Pancreas (tissue), 10 donors: ENCODE measurements around the gene PLB1. TPM values are rescaled to one million over a fixed set of nuclear protein-coding genes. Genes with fewer than 3 reads are reported as not detected.

ENCODE experiments used
- ATAC-seq, 4 donors: fragments of 200-7000 bp; cut with Tn5 transposase; one replicate each; pipeline versions ENCODE4 v1.8.0 to v1.9.1; 2020; ENCODE audit warnings: mild to moderate bottlenecking in 4 of 4, moderate library complexity in 4 of 4
- DNase-seq, 6 donors: peaks; one replicate each; pipeline ENCODE4 v3.0.0-alpha.2; 2020
- FAIRE-seq: peaks from 2 replicates; lab custom pipeline; 2012; peaks lifted over from hg19 to GRCh38; lab: Jason Lieb, UNC
- H3K27ac ChIP-seq, 4 donors: fragments of 200-600 bp; sonication (generic); 1 replicate in 3 of 4; 2 replicates in 1 of 4; pipeline versions ENCODE4 v1.5.0 to v1.8.0; 2020
- H3K27me3 ChIP-seq, 4 donors: fragments of 200-600 bp; one replicate each; pipeline ENCODE4 v1.8.0; 2021
- H3K36me3 ChIP-seq, 3 donors: fragments of 200-600 bp; sonication (generic) in 1 of 3; one replicate each; pipeline versions ENCODE4 v1.5.0 to v1.8.0; 2020 to 2021
- H3K4me1 ChIP-seq, 3 donors: fragments of 200-600 bp; one replicate each; pipeline ENCODE4 v1.8.0; 2021
- H3K4me3 ChIP-seq, 4 donors: fragments of 200-600 bp; sonication (generic) in 2 of 4; one replicate each; pipeline versions ENCODE4 v1.5.0 to v1.8.0; 2020 to 2021
- H3K9me3 ChIP-seq, 4 donors: fragments of 200-600 bp; one replicate each; pipeline ENCODE4 v1.8.0; 2021
- WGBS, 2 donors: extraction: QIAGEN DNeasy Blood & Tissue Kit; methylation state at CpG; one replicate each; pipeline ENCODE4 v1.1.7; 2013; 5-methylcytosine and 5-hydroxymethylcytosine counted together
- intact Hi-C, 3 donors: fragments of 100-400 bp; cut with DNase I; formaldehyde crosslinking; loops; one replicate each; pipeline versions ENCODE4 v1.11.1 to v1.14.2; 2022
- polyA plus RNA-seq, 2 donors: library from polyadenylated mRNA; stranded (reverse); fragments of 200-250 nt; gene quantifications; one replicate each; pipeline ENCODE4 v1.2.3, GENCODE V29; 2013
- total RNA-seq, 6 donors: library from RNA; stranded (reverse); fragmentation: NEBNext Ultra II Directional in 4 of 6; extraction: Animal tissue kit (Norgen Biotek cat#: 25700) in 4 of 6; gene quantifications; one replicate each; pipeline versions ENCODE4 v1.2.1 to v1.2.4, GENCODE V29; 2021 to 2023
- TF ChIP-seq, protein P1 (sequence below), 4 donors: fragments of 200-600 bp; sonication (generic) in 3 of 4; IDR thresholded peaks; one replicate each; pipeline versions ENCODE4 v1.5.0 to v1.8.0; 2021; ENCODE audit warnings: antibody characterized with exemption in 4 of 4
- donor health status: healthy with polysubstance abuse.
- donor health status: DM: no; HTN: no; CAD: no; lungs with moderate emphysema.
- donor health status: DM: no; HTN: no; CAD: no.
- donor health status: control.
- donor health status: control.
- donor health status: Bipolar disorder and iron deficiency.
- donor health status: DM: yes; HTN: yes; CAD: no.
- donor health status: DM: no; HTN: no; CAD: no.
- donor health status: DM: no; HTN: no; CAD: no.
- donor health status: DM: yes; HTN: yes; CAD: no.

Gene PLB1
- total and polyA plus RNA-seq, 8 donors, result 0.16 to 2.4 (median 0.93) TPM

DNA sequence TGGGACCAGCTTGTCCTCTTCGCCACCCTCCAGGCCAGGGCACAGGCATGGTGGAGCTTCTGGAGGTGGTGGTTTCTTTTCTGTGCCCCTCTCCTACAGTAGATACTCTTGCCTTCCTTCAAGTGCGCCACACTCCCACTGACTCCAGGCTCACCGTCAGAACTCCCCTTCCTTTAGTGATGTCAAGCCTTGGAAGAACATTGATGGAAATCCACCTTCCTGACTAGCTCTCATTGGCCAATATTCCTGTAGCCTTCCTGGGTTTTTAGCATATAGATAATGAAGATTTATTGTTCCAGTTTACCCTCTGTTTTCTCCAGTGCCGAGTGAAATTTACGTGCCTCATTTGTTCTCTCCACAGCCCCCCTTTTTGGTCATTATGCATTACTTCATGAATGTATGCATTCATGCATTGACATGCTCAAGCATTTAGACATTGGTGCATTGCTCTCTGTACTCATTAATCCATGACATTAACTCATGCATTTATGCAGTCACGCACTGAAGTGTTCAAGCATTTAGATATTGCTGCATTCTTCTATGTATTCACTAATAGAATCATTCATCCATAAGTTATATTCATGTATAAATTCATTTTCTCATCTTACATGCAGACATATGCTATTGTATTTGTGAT lies 37.3 kb downstream of the PLB1 start:
- FAIRE-seq (no peak), ATAC-seq (no peak), DNase-seq (no peak)
- TF ChIP-seq, protein P1, sequence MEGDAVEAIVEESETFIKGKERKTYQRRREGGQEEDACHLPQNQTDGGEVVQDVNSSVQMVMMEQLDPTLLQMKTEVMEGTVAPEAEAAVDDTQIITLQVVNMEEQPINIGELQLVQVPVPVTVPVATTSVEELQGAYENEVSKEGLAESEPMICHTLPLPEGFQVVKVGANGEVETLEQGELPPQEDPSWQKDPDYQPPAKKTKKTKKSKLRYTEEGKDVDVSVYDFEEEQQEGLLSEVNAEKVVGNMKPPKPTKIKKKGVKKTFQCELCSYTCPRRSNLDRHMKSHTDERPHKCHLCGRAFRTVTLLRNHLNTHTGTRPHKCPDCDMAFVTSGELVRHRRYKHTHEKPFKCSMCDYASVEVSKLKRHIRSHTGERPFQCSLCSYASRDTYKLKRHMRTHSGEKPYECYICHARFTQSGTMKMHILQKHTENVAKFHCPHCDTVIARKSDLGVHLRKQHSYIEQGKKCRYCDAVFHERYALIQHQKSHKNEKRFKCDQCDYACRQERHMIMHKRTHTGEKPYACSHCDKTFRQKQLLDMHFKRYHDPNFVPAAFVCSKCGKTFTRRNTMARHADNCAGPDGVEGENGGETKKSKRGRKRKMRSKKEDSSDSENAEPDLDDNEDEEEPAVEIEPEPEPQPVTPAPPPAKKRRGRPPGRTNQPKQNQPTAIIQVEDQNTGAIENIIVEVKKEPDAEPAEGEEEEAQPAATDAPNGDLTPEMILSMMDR (IDR thresholded peaks at IDR 0.05), result no peak
- Histone ChIP-seq H3K27me3 (no peaks in the 10 kb centered on the region), H3K4me1 (no peaks in the 10 kb centered on the region), H3K9me3 (no peaks in the 10 kb centered on the region), H3K27ac (no peak overlapping the region), H3K4me3 (no peak overlapping the region), H3K36me3 (no peaks in the 10 kb centered on the region)
- intact Hi-C loops, result no loop called here
- 84 to 85% methylated on average over 6 of the region's 6 CpGs for WGBS, 2 donors

DNA sequence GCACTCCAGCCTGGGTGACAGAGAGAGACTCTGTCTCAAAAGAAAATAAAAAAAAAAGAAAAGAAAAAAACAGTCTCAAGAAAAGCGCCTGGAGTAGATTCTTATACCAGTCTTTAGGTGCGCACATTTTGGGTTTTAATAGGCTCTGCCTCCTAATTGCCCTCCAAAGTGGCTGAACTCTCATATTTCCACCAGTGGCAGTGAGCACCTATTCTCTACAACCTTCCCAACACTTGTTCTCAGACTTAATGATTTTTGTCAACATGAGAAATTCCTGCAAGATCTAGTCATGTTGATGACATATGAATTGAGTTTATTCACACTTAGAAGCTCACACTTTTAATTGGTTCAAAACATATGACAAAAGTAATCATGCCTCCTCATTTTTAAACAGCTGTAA lies 39.0 kb downstream of the PLB1 start:
- no peak for ATAC-seq
- no peak overlapping the region for H3K27ac ChIP-seq
- intact Hi-C loops, result no loop called here
- FAIRE-seq, result no peak
- DNase-seq, result no peak
- H3K36me3 ChIP-seq, result no peaks in the 10 kb centered on the region
- H3K4me3 ChIP-seq, result no peak overlapping the region
- no peaks in the 10 kb centered on the region for H3K27me3 ChIP-seq
- 97% methylated on average over 2 of the region's 2 CpGs for WGBS, 2 donors
- H3K9me3 ChIP-seq, result no peaks in the 10 kb centered on the region
- TF ChIP-seq, protein P1 (IDR thresholded peaks at IDR 0.05), result no peak
- no peaks in the 10 kb centered on the region for H3K4me1 ChIP-seq

DNA sequence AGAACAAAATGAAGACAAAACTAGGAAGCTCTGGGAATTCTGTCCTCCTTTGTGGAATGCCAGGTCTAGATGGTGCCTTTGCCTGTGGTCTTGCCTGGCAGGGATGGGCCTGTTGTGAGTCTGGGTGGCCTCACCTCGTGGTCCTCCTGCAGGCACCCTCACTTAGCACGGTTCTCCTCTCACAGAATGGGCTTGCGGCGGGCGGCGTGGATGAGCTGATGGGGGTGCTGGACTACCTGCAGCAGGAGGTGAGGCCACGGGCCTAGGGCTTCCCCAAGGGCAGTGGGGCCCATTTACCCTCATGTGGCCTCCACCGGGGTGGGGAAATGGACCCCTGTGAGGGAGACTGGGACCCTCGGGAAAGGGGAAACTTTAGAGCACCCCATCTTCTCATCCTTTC lies 42.3 kb downstream of the PLB1 start:
- Histone ChIP-seq H3K36me3 (no peaks in the 10 kb centered on the region), H3K4me3 (no peak overlapping the region), H3K9me3 (no peaks in the 10 kb centered on the region), H3K27me3 (no peaks in the 10 kb centered on the region), H3K4me1 (no peaks in the 10 kb centered on the region), H3K27ac (no peak overlapping the region)
- TF ChIP-seq, protein P1 (IDR thresholded peaks at IDR 0.05), result no peak
- ATAC-seq (no peak), FAIRE-seq (no peak), DNase-seq (no peak)
- 93 to 94% methylated on average over 9 of the region's 9 CpGs for WGBS, 2 donors
- intact Hi-C loops, result no loop called here

DNA sequence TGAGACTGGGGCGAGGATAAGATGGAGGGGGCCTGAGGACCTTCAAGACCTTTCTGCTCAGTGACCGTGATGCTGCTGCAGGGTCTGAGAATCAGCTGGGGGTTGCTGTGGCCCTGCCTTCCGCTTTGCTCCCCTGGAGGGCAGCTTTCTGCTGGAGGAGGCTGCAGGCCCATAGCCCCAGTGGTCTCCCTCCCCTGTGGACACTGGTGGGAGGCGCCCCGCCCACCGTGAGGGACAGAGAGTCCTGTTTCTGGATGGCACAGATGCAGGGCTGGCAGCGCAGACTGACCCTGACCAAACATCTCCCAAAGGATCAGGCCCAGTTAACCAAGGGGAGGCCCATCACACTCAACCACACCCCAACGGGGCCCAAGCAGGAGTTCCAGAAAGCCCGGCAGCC lies 42.8 kb downstream of the PLB1 start:
- Histone ChIP-seq H3K4me1 (no peaks in the 10 kb centered on the region), H3K9me3 (no peaks in the 10 kb centered on the region), H3K4me3 (no peak overlapping the region), H3K27me3 (no peaks in the 10 kb centered on the region), H3K27ac (no peak overlapping the region), H3K36me3 (no peaks in the 10 kb centered on the region)
- ATAC-seq (no peak), DNase-seq (no peak), FAIRE-seq (no peak)
- 91 to 94% methylated on average over 9 of the region's 9 CpGs for WGBS, 2 donors
- intact Hi-C loops, result no loop called here
- TF ChIP-seq, protein P1 (IDR thresholded peaks at IDR 0.05), result no peak

DNA sequence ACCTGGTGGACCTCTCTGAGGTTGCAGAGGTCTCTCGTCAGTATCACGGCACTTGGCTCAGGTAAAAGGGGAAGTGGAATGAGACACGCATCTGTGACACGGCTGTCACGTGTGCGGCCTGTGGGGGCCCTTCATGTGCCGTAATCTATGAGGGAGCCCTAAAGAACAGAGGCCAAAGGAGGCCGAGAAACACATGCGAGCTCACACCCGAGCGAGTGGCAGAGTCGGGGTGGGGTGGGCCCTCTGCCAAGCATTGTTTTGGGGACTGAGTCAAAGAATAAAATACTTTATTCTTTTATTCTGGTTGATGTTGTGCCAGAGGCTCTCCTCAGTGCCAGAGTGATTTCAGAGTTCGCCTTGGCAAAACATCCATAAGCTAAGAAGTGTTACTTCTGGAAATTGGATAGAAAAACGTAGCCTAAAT lies 43.3 kb downstream of the PLB1 start:
- Histone ChIP-seq H3K4me1 (no peaks in the 10 kb centered on the region), H3K4me3 (no peak overlapping the region), H3K27me3 (no peaks in the 10 kb centered on the region), H3K27ac (no peak overlapping the region), H3K36me3 (no peaks in the 10 kb centered on the region), H3K9me3 (no peaks in the 10 kb centered on the region)
- intact Hi-C loops, result no loop called here
- DNase-seq (peak in 1 of 6 donors; percentile 25), FAIRE-seq (no peak), ATAC-seq (no peak)
- WGBS, 2 donors, result 85 to 90% methylated on average over 14 of the region's 14 CpGs
- TF ChIP-seq, protein P1 (IDR thresholded peaks at IDR 0.05), result no peak
